RWPE2 (cell line): Measurements from ENCODE around the gene FGD4.
"Not testable (repeated sequence)": the region's sequence is repeated elsewhere in the genome, so short reads cannot be mapped to it uniquely, and the experiment has no call there.

ENCODE experiments used
- ATAC-seq: fragments of 200-7000 bp; cut with Tn5 transposase; 3 replicates; pipeline ENCODE4 v1.9.1; 2021; ENCODE audit warnings: low read depth
- DNase-seq: peaks from one replicate; pipeline ENCODE4 v3.0.0-alpha.2; 2020; ENCODE audit warnings: low spot score
- H3K27ac ChIP-seq: fragments of 450-650 bp; 2 replicates; pipeline ENCODE4 v1.5.1; 2017; ENCODE audit warnings: mild to moderate bottlenecking; ENCODE audit not compliant: poor library complexity, severe bottlenecking
- H3K27me3 ChIP-seq: fragments of 250-450 bp; sonication (Bioruptor Pico); 2 replicates; pipeline ENCODE4 v1.5.1; 2021; ENCODE audit warnings: mild to moderate bottlenecking, moderate library complexity; ENCODE audit not compliant: insufficient read depth, poor library complexity, severe bottlenecking
- H3K36me3 ChIP-seq: fragments of 250-450 bp; sonication (Bioruptor Pico); 2 replicates; pipeline ENCODE4 v1.5.1; 2020; ENCODE audit warnings: low read depth, mild to moderate bottlenecking, moderate library complexity
- H3K4me1 ChIP-seq: fragments of 250-450 bp; sonication (Bioruptor Pico); 2 replicates; pipeline ENCODE4 v1.5.1; 2021; ENCODE audit warnings: mild to moderate bottlenecking, moderate library complexity; ENCODE audit not compliant: insufficient read depth, poor library complexity, severe bottlenecking
- H3K4me3 ChIP-seq: fragments of 250-450 bp; sonication (Bioruptor Pico); 2 replicates; pipeline ENCODE4 v1.5.1; 2021; ENCODE audit warnings: mild to moderate bottlenecking, moderate library complexity; ENCODE audit not compliant: severe bottlenecking
- H3K9me3 ChIP-seq: fragments of 250-450 bp; sonication (Bioruptor Pico); 2 replicates; pipeline ENCODE4 v1.5.1; 2021; ENCODE audit warnings: mild to moderate bottlenecking, moderate library complexity; ENCODE audit not compliant: severe bottlenecking
- TF ChIP-seq, protein P1 (sequence below): fragments of 450-650 bp; IDR thresholded peaks from one replicate; pipeline ENCODE4 v1.5.1; 2017; ENCODE audit warnings: mild to moderate bottlenecking, moderate library complexity; ENCODE audit not compliant: poor library complexity, severe bottlenecking

Gene FGD4

DNA sequence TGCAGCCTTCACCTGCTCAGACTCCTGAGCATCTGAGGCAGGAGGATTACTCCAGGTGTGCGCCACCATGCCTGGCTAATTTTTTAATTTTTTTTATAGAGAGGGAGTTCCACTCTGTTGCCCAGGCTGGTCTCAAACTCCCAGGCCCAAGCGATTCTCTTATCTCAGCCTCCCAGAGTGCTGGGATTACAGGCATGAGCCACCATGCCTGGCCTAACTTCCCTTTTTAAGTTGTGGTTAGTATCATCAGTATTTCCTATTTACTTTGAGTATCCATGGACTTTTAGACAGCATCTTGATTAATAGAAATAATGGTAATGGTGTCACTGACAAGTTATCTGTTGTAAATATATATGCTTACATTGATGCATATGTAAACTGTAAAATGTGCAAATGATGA is 116.9 kb downstream of the FGD4 start:
- Histone ChIP-seq H3K36me3 (0 out of 2 replicates have a peak, but pooled peaks cover 4% of the 10 kb centered on the region), H3K27ac (no peak overlapping the region), H3K9me3 (no peaks in the 10 kb centered on the region), H3K4me3 (no peak overlapping the region), H3K27me3 (no peaks in the 10 kb centered on the region), H3K4me1 (no peaks in the 10 kb centered on the region)
- no peak for DNase-seq
- TF ChIP-seq, protein P1, sequence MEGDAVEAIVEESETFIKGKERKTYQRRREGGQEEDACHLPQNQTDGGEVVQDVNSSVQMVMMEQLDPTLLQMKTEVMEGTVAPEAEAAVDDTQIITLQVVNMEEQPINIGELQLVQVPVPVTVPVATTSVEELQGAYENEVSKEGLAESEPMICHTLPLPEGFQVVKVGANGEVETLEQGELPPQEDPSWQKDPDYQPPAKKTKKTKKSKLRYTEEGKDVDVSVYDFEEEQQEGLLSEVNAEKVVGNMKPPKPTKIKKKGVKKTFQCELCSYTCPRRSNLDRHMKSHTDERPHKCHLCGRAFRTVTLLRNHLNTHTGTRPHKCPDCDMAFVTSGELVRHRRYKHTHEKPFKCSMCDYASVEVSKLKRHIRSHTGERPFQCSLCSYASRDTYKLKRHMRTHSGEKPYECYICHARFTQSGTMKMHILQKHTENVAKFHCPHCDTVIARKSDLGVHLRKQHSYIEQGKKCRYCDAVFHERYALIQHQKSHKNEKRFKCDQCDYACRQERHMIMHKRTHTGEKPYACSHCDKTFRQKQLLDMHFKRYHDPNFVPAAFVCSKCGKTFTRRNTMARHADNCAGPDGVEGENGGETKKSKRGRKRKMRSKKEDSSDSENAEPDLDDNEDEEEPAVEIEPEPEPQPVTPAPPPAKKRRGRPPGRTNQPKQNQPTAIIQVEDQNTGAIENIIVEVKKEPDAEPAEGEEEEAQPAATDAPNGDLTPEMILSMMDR: no peak
- ATAC-seq: no peak

DNA sequence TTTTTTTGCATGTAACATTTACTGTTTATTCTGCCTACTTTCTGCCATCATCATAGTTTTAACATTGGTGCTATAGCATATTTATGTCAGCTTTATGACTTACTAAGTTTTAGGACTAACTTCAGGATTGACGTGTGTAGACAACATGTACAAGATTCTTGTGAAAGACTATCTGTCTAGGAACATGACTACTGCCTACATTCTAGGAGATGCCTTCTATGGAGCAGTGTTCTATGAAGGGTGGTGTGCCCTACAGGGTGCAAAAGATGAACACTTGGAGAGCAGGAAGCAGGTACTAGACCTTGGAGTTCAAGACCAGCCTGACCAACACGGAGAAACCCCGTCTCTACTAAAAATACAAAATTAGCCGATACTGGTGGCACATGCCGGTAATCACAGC is 118.6 kb downstream of the FGD4 start:
- no peak for DNase-seq
- no peak for ATAC-seq
- Histone ChIP-seq H3K4me3 (no peak overlapping the region), H3K36me3 (no peaks in the 10 kb centered on the region), H3K4me1 (no peaks in the 10 kb centered on the region), H3K27ac (no peak overlapping the region), H3K9me3 (no peaks in the 10 kb centered on the region), H3K27me3 (no peaks in the 10 kb centered on the region)
- TF ChIP-seq, protein P1: no peak

DNA sequence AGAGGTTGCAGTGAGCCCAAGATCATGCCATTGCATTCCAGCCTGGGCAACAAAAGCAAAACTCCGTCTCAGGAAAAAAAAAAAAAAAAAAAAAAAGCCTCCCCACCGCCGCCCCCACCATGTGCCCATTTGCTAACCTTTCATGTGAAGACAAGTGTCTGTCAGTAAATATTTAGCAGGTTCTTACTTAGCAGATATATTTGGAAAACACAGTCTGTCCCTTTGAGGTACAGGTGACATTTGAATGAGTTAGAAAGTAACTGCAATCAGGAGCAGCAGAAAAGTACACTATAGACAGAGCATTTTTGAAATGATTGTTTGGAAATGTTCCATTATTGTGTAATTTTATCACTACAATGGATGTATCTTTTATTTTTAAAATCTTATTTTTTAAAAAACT is 119.7 kb downstream of the FGD4 start:
- Histone ChIP-seq H3K4me3 (no peak overlapping the region), H3K27me3 (no peaks in the 10 kb centered on the region), H3K4me1 (no peaks in the 10 kb centered on the region), H3K27ac (no peak overlapping the region), H3K9me3 (no peaks in the 10 kb centered on the region), H3K36me3 (no peaks in the 10 kb centered on the region)
- ATAC-seq: no peak
- no peak for DNase-seq
- TF ChIP-seq, protein P1: no peak

DNA sequence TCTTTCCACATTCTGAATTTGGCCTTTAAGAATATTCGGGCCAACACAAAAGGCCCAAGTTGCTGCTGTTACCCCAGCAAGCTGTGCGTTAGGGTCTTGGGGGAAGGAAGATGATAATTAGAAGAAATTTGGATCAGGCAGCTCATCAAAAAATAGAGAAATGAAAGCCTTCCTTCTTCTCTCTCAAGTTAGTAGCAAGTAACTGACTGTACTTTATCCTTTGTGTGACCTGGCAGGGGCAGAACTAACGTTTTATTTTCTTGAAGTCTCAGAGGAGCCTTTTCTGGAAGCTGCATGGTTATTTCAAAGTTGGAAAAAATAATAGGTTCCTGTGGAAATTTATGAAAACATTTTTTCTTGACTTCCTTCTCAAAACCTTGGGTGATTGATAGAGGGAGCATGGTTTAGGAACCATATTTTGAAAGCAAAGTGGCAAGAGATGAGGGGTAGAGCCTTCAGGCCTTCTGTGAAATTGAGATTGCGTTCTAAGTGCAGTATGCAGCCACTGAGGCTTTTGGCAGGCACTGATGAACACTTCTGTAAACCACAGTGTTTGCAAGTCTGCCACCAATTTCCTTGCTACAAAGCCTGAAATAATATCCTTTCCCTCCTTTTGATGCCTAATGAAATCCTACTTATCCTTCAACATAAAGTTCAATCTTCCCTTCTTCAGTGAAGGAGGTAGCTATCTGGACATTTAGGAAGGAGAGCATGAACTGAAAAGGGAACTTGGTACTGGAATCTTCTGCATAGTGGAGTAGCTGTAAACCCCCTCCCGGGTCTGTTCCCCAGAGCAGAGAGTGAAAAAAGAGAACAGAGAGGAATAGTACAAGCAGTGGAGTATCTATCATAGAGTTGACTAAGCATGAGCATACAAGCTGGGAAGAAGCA is 123.2 kb downstream of the FGD4 start:
- Histone ChIP-seq H3K27me3 (no peaks in the 10 kb centered on the region), H3K9me3 (no peaks in the 10 kb centered on the region), H3K36me3 (no peaks in the 10 kb centered on the region), H3K4me3 (no peak overlapping the region), H3K4me1 (no peaks in the 10 kb centered on the region), H3K27ac (no peak overlapping the region)
- ATAC-seq (no peak), DNase-seq (no peak)
- TF ChIP-seq, protein P1: no peak

DNA sequence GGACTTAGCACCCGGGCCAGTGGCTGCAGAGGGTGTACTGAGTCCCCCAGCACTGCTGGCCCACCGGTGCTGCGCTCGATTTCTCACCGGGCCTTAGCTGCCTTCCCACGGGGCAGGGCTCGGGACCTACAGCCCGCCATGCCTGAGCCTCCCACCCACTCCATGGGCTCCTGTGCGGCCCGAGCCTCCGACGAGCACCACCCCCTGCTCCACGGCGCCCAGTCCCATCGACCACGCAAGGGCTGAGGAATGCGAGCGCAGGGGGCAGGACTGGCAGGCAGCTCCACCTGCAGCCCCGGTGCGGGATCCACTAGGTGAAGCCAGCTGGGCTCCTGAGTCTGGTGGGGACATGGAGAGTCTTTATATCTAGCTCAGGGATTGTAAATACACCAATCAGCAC is 126.4 kb downstream of the FGD4 start:
- not testable (repeated sequence) for H3K9me3 ChIP-seq, ATAC-seq, H3K36me3 ChIP-seq, H3K27me3 ChIP-seq, H3K4me3 ChIP-seq, DNase-seq, H3K27ac ChIP-seq, H3K4me1 ChIP-seq

DNA sequence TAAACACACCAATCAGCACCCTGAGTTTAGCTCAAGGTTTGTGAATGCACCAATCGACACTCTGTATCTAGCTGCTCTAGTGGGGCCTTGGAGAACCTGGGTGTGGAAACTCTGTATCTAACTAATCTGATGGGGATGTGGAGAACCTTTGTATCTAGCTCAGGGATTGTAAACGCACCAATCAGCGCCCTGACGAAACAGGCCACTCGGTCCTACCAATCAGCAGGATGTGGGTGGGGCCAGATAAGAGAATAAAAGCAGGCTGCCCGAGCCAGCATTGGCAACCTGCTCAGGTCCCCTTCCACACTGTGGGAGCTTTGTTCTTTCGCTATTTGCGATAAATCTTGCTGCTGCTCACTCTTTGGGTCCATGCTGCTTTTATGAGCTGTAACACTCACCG is 127.0 kb downstream of the FGD4 start:
- H3K4me1 ChIP-seq: not testable (repeated sequence)

More for the DNA sequence above, 127.0 kb downstream of the FGD4 start:
- H3K9me3 ChIP-seq, H3K4me3 ChIP-seq, DNase-seq, H3K27me3 ChIP-seq, ATAC-seq, H3K36me3 ChIP-seq, H3K27ac ChIP-seq: not testable (repeated sequence)
